ENCODE measurements around the gene SLC66A2.

SLC66A2 gene

GRCh38 chr18:79921984-79922965 is 29.2 kb downstream of the SLC66A2 start:
- DNase-seq (ENCODE audit: low read depth in 2 of 2) = no peak

- no peak for DNase-seq (ENCODE audit: low read depth in 2 of 2)
Observed at GRCh38 chr18:79919089-79919488, 32.4 kb downstream of the SLC66A2 start.

- DNase-seq (ENCODE audit: low read depth in 2 of 2) = no peak
Observed at GRCh38 chr18:79918615-79919011, 32.8 kb downstream of the SLC66A2 start.

- no peak for DNase-seq (ENCODE audit: low read depth in 2 of 2)
Observed at GRCh38 chr18:79917853-79918614, 33.4 kb downstream of the SLC66A2 start.

GRCh38 chr18:79917169-79917852 is 34.1 kb downstream of the SLC66A2 start:
- DNase-seq (ENCODE audit: low read depth in 2 of 2) = no peak

GRCh38 chr18:79916546-79917168 is 34.8 kb downstream of the SLC66A2 start:
- DNase-seq (ENCODE audit: low read depth in 2 of 2) = no peak

GRCh38 chr18:79916128-79916494 is 35.3 kb downstream of the SLC66A2 start:
- DNase-seq (ENCODE audit: low read depth in 2 of 2) = no peak

- DNase-seq (ENCODE audit: low read depth in 2 of 2) = no peak
Observed at GRCh38 chr18:79915161-79916127, 36.0 kb downstream of the SLC66A2 start.

GRCh38 chr18:79914614-79915160 is 36.8 kb downstream of the SLC66A2 start:
- DNase-seq (ENCODE audit: low read depth in 2 of 2) = no peak

- DNase-seq (ENCODE audit: low read depth in 2 of 2) = no peak
Observed at GRCh38 chr18:79912994-79913831, 38.2 kb downstream of the SLC66A2 start.

- DNase-seq (ENCODE audit: low read depth in 2 of 2) = peak in 1 of 2 experiments; percentile 8
Observed at GRCh38 chr18:79912409-79912991, 39.0 kb downstream of the SLC66A2 start.

GRCh38 chr18:79911344-79912270 is 39.8 kb downstream of the SLC66A2 start:
- DNase-seq (ENCODE audit: low read depth in 2 of 2) = no peak

GRCh38 chr18:79910563-79911343 is 40.7 kb downstream of the SLC66A2 start:
- DNase-seq (ENCODE audit: low read depth in 2 of 2) = no peak

- DNase-seq (ENCODE audit: low read depth in 2 of 2) = no peak
Observed at GRCh38 chr18:79906706-79907105, 44.7 kb downstream of the SLC66A2 start.

- no peak for DNase-seq (ENCODE audit: low read depth in 2 of 2)
Observed at GRCh38 chr18:79905993-79906392, 45.5 kb downstream of the SLC66A2 start.

GRCh38 chr18:79905389-79905911 is 46.0 kb downstream of the SLC66A2 start:
- no peak for DNase-seq (ENCODE audit: low read depth in 2 of 2)

Measured in stimulated activated CD4-positive, alpha-beta T cell treated with anti-CD3 and anti-CD28 coated beads, Interleukin-12 subunit alpha, Interleukin-12 subunit beta, amount 100 ng/mL, for 24 hours (primary cell).